ENCODE data around the gene KIF1B.

The KIF1B gene

DNA sequence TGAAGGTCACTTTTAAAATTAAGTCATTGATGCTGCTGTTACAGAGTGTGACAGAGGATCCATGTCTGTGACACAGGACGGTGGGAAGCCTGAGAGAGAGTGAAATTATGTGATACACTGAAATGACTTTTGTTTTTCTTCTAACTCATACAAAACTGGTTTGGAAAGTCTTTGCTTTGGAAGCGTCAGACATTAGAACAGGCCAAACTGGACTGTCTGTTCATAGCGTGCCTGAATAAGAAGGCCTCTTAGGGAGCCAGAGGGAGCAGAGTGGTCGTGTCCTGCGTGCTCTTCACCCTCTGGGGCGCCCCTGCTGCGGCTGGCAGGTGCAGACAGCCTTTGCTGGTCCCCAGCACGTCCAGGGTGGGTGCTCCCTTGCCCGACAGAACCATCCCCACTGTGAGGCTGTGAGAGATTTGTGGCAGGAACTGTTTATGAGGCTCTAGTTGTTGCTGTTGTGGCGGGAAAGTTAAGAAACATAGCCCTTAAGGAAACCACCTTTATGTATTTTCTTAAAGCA, 168.8 kb downstream of the KIF1B start:
- no peak for ATAC-seq
- TF ChIP-seq ZFP3 (CRISPR knock-in tag; IDR thresholded peaks at IDR 0.05), result no peak
- TF ChIP-seq, protein P1, sequence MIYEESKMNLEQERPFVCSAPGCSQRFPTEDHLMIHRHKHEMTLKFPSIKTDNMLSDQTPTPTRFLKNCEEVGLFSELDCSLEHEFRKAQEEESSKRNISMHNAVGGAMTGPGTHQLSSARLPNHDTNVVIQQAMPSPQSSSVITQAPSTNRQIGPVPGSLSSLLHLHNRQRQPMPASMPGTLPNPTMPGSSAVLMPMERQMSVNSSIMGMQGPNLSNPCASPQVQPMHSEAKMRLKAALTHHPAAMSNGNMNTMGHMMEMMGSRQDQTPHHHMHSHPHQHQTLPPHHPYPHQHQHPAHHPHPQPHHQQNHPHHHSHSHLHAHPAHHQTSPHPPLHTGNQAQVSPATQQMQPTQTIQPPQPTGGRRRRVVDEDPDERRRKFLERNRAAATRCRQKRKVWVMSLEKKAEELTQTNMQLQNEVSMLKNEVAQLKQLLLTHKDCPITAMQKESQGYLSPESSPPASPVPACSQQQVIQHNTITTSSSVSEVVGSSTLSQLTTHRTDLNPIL (CRISPR knock-in tag; IDR thresholded peaks at IDR 0.05; ENCODE audit: low read depth), result no peak
- TF ChIP-seq ZFP30 (CRISPR knock-in tag; IDR thresholded peaks at IDR 0.05), result no peak
- no peak for TF ChIP-seq ISL1 (CRISPR knock-in tag; IDR thresholded peaks at IDR 0.05)
- TF ChIP-seq, protein P2, sequence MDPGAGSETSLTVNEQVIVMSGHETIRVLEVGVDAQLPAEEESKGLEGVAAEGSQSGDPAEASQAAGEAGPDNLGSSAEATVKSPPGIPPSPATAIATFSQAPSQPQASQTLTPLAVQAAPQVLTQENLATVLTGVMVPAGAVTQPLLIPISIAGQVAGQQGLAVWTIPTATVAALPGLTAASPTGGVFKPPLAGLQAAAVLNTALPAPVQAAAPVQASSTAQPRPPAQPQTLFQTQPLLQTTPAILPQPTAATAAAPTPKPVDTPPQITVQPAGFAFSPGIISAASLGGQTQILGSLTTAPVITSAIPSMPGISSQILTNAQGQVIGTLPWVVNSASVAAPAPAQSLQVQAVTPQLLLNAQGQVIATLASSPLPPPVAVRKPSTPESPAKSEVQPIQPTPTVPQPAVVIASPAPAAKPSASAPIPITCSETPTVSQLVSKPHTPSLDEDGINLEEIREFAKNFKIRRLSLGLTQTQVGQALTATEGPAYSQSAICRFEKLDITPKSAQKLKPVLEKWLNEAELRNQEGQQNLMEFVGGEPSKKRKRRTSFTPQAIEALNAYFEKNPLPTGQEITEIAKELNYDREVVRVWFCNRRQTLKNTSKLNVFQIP (CRISPR knock-in tag; IDR thresholded peaks at IDR 0.05; ENCODE audit: borderline replicate concordance, low read depth), result no peak
- TF ChIP-seq, protein P3, sequence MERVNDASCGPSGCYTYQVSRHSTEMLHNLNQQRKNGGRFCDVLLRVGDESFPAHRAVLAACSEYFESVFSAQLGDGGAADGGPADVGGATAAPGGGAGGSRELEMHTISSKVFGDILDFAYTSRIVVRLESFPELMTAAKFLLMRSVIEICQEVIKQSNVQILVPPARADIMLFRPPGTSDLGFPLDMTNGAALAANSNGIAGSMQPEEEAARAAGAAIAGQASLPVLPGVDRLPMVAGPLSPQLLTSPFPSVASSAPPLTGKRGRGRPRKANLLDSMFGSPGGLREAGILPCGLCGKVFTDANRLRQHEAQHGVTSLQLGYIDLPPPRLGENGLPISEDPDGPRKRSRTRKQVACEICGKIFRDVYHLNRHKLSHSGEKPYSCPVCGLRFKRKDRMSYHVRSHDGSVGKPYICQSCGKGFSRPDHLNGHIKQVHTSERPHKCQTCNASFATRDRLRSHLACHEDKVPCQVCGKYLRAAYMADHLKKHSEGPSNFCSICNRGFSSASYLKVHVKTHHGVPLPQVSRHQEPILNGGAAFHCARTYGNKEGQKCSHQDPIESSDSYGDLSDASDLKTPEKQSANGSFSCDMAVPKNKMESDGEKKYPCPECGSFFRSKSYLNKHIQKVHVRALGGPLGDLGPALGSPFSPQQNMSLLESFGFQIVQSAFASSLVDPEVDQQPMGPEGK (CRISPR knock-in tag; IDR thresholded peaks at IDR 0.05; ENCODE audit: borderline replicate concordance), result no peak

DNA sequence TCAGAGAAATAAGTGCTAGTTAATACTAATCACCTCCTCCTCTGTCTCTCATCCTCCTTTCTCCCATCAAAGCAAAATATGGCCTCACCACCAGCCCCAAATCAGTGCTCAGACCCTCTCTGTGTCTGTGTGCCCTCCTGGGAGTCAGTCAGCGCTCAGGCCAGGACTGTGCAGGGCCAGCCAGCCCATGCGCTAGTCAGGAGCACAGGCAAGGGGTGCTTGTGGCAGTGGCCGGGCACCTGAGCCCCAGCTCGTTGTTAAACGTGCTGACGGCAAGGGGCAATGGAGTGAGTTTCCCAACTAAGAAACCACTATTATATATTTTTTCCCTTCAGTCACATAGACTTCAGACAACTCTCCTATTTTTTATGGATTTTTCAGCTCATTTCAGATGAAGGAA, 169.3 kb downstream of the KIF1B start:
- no peak for ATAC-seq
- TF ChIP-seq, protein P1 (CRISPR knock-in tag; IDR thresholded peaks at IDR 0.05; ENCODE audit: low read depth), result no peak

DNA sequence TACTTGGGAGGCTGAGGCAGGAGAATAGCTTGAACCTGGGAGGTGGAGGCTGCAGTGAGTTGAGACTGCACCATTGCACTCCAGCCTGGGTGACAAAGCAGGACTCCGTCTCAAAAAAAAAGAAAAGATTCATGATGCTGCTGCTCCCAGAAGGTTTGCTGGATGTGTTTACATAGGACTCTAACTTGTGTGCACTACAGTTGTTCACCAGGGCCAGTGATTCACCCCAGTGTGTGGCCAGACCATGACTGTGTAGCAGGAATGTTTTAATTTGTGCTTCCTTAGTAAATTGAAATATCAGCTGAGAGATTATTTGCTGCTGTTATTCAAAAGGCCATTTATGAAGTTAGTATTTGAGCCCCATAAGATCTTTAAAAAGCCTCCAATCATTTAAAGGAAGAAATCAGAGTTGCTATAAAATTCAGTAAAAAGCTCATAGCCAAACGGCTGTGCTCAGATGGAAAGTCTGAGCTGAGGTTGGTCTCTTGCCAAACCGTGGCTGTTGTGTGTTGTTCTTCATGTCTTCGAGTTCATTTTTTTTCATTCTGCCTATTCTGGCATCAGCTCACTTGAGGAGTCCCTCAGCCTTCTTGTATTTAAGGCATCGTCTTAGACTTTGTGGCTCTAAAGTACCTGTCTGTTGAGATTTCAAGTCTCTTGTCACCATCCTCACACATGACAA, 170.4 kb downstream of the KIF1B start:
- peak; percentile 73 for ATAC-seq
- TF ChIP-seq ZNF70 (CRISPR knock-in tag; IDR thresholded peaks at IDR 0.05), result no peak
- TF ChIP-seq SNAI2 (CRISPR knock-in tag; IDR thresholded peaks at IDR 0.05), result no peak
- TF ChIP-seq, protein P4, sequence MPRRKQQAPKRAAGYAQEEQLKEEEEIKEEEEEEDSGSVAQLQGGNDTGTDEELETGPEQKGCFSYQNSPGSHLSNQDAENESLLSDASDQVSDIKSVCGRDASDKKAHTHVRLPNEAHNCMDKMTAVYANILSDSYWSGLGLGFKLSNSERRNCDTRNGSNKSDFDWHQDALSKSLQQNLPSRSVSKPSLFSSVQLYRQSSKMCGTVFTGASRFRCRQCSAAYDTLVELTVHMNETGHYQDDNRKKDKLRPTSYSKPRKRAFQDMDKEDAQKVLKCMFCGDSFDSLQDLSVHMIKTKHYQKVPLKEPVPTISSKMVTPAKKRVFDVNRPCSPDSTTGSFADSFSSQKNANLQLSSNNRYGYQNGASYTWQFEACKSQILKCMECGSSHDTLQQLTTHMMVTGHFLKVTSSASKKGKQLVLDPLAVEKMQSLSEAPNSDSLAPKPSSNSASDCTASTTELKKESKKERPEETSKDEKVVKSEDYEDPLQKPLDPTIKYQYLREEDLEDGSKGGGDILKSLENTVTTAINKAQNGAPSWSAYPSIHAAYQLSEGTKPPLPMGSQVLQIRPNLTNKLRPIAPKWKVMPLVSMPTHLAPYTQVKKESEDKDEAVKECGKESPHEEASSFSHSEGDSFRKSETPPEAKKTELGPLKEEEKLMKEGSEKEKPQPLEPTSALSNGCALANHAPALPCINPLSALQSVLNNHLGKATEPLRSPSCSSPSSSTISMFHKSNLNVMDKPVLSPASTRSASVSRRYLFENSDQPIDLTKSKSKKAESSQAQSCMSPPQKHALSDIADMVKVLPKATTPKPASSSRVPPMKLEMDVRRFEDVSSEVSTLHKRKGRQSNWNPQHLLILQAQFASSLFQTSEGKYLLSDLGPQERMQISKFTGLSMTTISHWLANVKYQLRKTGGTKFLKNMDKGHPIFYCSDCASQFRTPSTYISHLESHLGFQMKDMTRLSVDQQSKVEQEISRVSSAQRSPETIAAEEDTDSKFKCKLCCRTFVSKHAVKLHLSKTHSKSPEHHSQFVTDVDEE (CRISPR knock-in tag; IDR thresholded peaks at IDR 0.05), result no peak
- TF ChIP-seq GLIS3 (CRISPR knock-in tag; IDR thresholded peaks at IDR 0.05), result no peak
- no peak for TF ChIP-seq BACH2 (CRISPR knock-in tag; IDR thresholded peaks at IDR 0.05; ENCODE audit: borderline replicate concordance)
- TF ChIP-seq ZNF565 (CRISPR knock-in tag; conservative IDR thresholded peaks at IDR 0.05; ENCODE audit: low read depth), result no peak
- no peak for TF ChIP-seq ZFP3 (CRISPR knock-in tag; IDR thresholded peaks at IDR 0.05)
- TF ChIP-seq PPARA (CRISPR knock-in tag; IDR thresholded peaks at IDR 0.05; ENCODE audit: borderline replicate concordance), result no peak
- no peak for TF ChIP-seq ISL1 (CRISPR knock-in tag; IDR thresholded peaks at IDR 0.05)
- TF ChIP-seq, protein P2 (CRISPR knock-in tag; IDR thresholded peaks at IDR 0.05; ENCODE audit: borderline replicate concordance, low read depth), result no peak
- no peak for TF ChIP-seq TOX (CRISPR knock-in tag; IDR thresholded peaks at IDR 0.05; ENCODE audit: borderline replicate concordance)
- no peak for TF ChIP-seq ZFP30 (CRISPR knock-in tag; IDR thresholded peaks at IDR 0.05)
- TF ChIP-seq RARB (CRISPR knock-in tag; IDR thresholded peaks at IDR 0.05), result no peak

DNA sequence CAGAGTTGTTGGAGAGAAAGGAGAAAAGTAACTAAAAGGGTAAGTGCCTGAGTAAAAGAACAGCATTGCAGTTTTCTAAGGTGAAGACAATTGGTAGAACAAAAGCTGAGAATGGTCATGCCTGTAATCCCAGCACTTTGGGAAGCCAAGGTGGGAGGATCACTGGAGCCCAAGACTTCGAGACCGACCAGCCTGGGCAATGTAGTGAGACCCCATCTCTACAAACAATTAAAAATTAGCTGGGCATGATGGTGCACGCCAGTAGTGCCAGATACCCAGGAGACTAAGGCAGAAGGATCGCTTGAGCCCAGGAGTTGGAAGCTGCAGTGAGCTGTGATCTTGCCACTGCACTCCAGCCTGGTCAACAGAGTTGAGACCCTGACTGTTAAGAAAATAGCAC, 173.3 kb downstream of the KIF1B start:
- ATAC-seq, result no peak
- TF ChIP-seq, protein P5, sequence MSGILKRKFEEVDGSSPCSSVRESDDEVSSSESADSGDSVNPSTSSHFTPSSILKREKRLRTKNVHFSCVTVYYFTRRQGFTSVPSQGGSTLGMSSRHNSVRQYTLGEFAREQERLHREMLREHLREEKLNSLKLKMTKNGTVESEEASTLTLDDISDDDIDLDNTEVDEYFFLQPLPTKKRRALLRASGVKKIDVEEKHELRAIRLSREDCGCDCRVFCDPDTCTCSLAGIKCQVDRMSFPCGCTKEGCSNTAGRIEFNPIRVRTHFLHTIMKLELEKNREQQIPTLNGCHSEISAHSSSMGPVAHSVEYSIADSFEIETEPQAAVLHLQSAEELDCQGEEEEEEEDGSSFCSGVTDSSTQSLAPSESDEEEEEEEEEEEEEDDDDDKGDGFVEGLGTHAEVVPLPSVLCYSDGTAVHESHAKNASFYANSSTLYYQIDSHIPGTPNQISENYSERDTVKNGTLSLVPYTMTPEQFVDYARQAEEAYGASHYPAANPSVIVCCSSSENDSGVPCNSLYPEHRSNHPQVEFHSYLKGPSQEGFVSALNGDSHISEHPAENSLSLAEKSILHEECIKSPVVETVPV (CRISPR knock-in tag; IDR thresholded peaks at IDR 0.05), result no peak
- TF ChIP-seq, protein P1 (CRISPR knock-in tag; IDR thresholded peaks at IDR 0.05; ENCODE audit: low read depth), result no peak
- TF ChIP-seq, protein P3 (CRISPR knock-in tag; IDR thresholded peaks at IDR 0.05; ENCODE audit: borderline replicate concordance), result no peak
- no peak for TF ChIP-seq ZC3H10 (CRISPR knock-in tag; IDR thresholded peaks at IDR 0.05)
- TF ChIP-seq SNAI2 (CRISPR knock-in tag; IDR thresholded peaks at IDR 0.05), result no peak
- no peak for TF ChIP-seq ESRRG (CRISPR knock-in tag; IDR thresholded peaks at IDR 0.05)
- no peak for TF ChIP-seq ZFP30 (CRISPR knock-in tag; IDR thresholded peaks at IDR 0.05)
- no peak for TF ChIP-seq ISL1 (CRISPR knock-in tag; IDR thresholded peaks at IDR 0.05)
- no peak for TF ChIP-seq TOX (CRISPR knock-in tag; IDR thresholded peaks at IDR 0.05; ENCODE audit: borderline replicate concordance)

Measured in SK-N-SH treated with all-trans-retinoic acid at 6 μM for 48 hours (cell line).